ENCODE results near the gene SPATA33.
A peak's percentile ranks its signal among the peaks of the same experiment; 100 is the strongest.

SPATA33 gene

GRCh38 chr16:89657442-89658220, at the start of gene SPATA33, which contains the start of gene CHMP1A:
Gene SPATA33, plus strand, starts transcription at chr16:89657836. Its CDS starts 76 bp downstream, at chr16:89657912.
Gene CHMP1A, minus strand, starts transcription at chr16:89657708. Its CDS starts 120 bp downstream, at chr16:89657588.
- peak; percentile 93 for DNase-seq

GRCh38 chr16:89607937-89608740, 49.5 kb upstream of the SPATA33 start:
- no peak for DNase-seq

GRCh38 chr16:89610108-89610453, 47.6 kb upstream of the SPATA33 start:
- DNase-seq = no peak

- no peak for DNase-seq
Measured at GRCh38 chr16:89612415-89613166, 45.0 kb upstream of the SPATA33 start.

GRCh38 chr16:89613231-89613953, 44.2 kb upstream of the SPATA33 start, which contains the start of gene DPEP1:
Gene DPEP1, plus strand, starts transcription at chr16:89613642. Its CDS starts 16,769 bp downstream, at chr16:89630411.
- no peak for DNase-seq

GRCh38 chr16:89613954-89614459, 43.6 kb upstream of the SPATA33 start:
- DNase-seq = no peak

GRCh38 chr16:89615176-89615575, 42.5 kb upstream of the SPATA33 start:
- no peak for DNase-seq

GRCh38 chr16:89615596-89616090, 42.0 kb upstream of the SPATA33 start:
- no peak for DNase-seq

- no peak for DNase-seq
Measured at GRCh38 chr16:89616623-89617022, 41.0 kb upstream of the SPATA33 start.

GRCh38 chr16:89617036-89617435, 40.6 kb upstream of the SPATA33 start:
- DNase-seq = no peak

- no peak for DNase-seq
Measured at GRCh38 chr16:89618109-89618998, 39.3 kb upstream of the SPATA33 start.

- DNase-seq = no peak
Measured at GRCh38 chr16:89619840-89620239, 37.8 kb upstream of the SPATA33 start.

GRCh38 chr16:89620406-89620841, 37.2 kb upstream of the SPATA33 start:
- no peak for DNase-seq

- DNase-seq = no peak
Measured at GRCh38 chr16:89621136-89621697, 36.4 kb upstream of the SPATA33 start.

GRCh38 chr16:89621698-89622409, 35.8 kb upstream of the SPATA33 start:
- DNase-seq = no peak

GRCh38 chr16:89623511-89624261, 34.0 kb upstream of the SPATA33 start:
- no peak for DNase-seq

GRCh38 chr16:89624777-89625761, 32.6 kb upstream of the SPATA33 start:
- no peak for DNase-seq
